Measurements from ENCODE around the gene QSOX1.

The QSOX1 gene

GRCh38 chr1:180218806-180219765 lies 64.4 kb downstream of the QSOX1 start:
- in situ Hi-C loops (cut with HindIII; ENCODE audit: low pct_unique_long_range_greater_than_20kb, low sequenced_read_pairs) = no loop called here
- TF ChIP-seq JUND (IDR thresholded peaks at IDR 0.05; ENCODE audit: low read depth) = no peak
- no peak for DNase-seq (ENCODE audit: low read depth in 1 of 2, low spot score in 1 of 2)

GRCh38 chr1:180219776-180220175 lies 65.1 kb downstream of the QSOX1 start:
- in situ Hi-C loops (cut with HindIII; ENCODE audit: low pct_unique_long_range_greater_than_20kb, low sequenced_read_pairs) = no loop called here
- TF ChIP-seq JUND (IDR thresholded peaks at IDR 0.05; ENCODE audit: low read depth) = no peak
- no peak for DNase-seq (ENCODE audit: low read depth in 1 of 2, low spot score in 1 of 2)

GRCh38 chr1:180221462-180221861 lies 66.8 kb downstream of the QSOX1 start:
- no peak for DNase-seq (ENCODE audit: low read depth in 1 of 2, low spot score in 1 of 2)
- in situ Hi-C loops (cut with HindIII; ENCODE audit: low pct_unique_long_range_greater_than_20kb, low sequenced_read_pairs) = no loop called here
- TF ChIP-seq JUND (IDR thresholded peaks at IDR 0.05; ENCODE audit: low read depth) = no peak

GRCh38 chr1:180224902-180225301 lies 70.2 kb downstream of the QSOX1 start:
- in situ Hi-C loops (cut with HindIII; ENCODE audit: low pct_unique_long_range_greater_than_20kb, low sequenced_read_pairs) = no loop called here
- no peak for TF ChIP-seq JUND (IDR thresholded peaks at IDR 0.05; ENCODE audit: low read depth)

GRCh38 chr1:180225403-180225802 lies 70.7 kb downstream of the QSOX1 start:
- TF ChIP-seq JUND (IDR thresholded peaks at IDR 0.05; ENCODE audit: low read depth) = no peak
- DNase-seq (ENCODE audit: low read depth in 1 of 2, low spot score in 1 of 2) = no peak
- in situ Hi-C loops (cut with HindIII; ENCODE audit: low pct_unique_long_range_greater_than_20kb, low sequenced_read_pairs) = no loop called here

More at GRCh38 chr1:180224902-180225301, 70.2 kb downstream of the QSOX1 start:
- DNase-seq (ENCODE audit: low read depth in 1 of 2, low spot score in 1 of 2) = no peak

GRCh38 chr1:180227861-180228647 lies 73.4 kb downstream of the QSOX1 start:
- TF ChIP-seq JUND (IDR thresholded peaks at IDR 0.05; ENCODE audit: low read depth) = no peak
- DNase-seq (ENCODE audit: low read depth in 1 of 2, low spot score in 1 of 2) = no peak
- in situ Hi-C loops (cut with HindIII; ENCODE audit: low pct_unique_long_range_greater_than_20kb, low sequenced_read_pairs) = no loop called here

GRCh38 chr1:180228648-180229482 lies 74.2 kb downstream of the QSOX1 start:
- DNase-seq (ENCODE audit: low read depth in 1 of 2, low spot score in 1 of 2) = peak; percentile 69 to 90
- in situ Hi-C loops (cut with HindIII; ENCODE audit: low pct_unique_long_range_greater_than_20kb, low sequenced_read_pairs) = no loop called here
- TF ChIP-seq JUND (IDR thresholded peaks at IDR 0.05; ENCODE audit: low read depth) = no peak

- peak; percentile 85 to 87 for DNase-seq (ENCODE audit: low read depth in 1 of 2, low spot score in 1 of 2)
- in situ Hi-C loops (cut with HindIII; ENCODE audit: low pct_unique_long_range_greater_than_20kb, low sequenced_read_pairs) = no loop called here
- TF ChIP-seq JUND (IDR thresholded peaks at IDR 0.05; ENCODE audit: low read depth) = no peak
Measured at GRCh38 chr1:180229483-180230415, 75.1 kb downstream of the QSOX1 start, which contains the start of gene LHX4. LHX4 (plus strand) TSS chr1:180230264; CDS start chr1:180230530, 266 bp downstream.

- no peak for TF ChIP-seq JUND (IDR thresholded peaks at IDR 0.05; ENCODE audit: low read depth)
- DNase-seq (ENCODE audit: low read depth in 1 of 2, low spot score in 1 of 2) = no peak
- in situ Hi-C loops (cut with HindIII; ENCODE audit: low pct_unique_long_range_greater_than_20kb, low sequenced_read_pairs) = no loop called here
Measured at GRCh38 chr1:180230416-180230790, 75.7 kb downstream of the QSOX1 start.

- TF ChIP-seq JUND (IDR thresholded peaks at IDR 0.05; ENCODE audit: low read depth) = no peak
- peak; percentile 85 to 88 for DNase-seq (ENCODE audit: low read depth in 1 of 2, low spot score in 1 of 2)
- in situ Hi-C loops (cut with HindIII; ENCODE audit: low pct_unique_long_range_greater_than_20kb, low sequenced_read_pairs) = no loop called here
Measured at GRCh38 chr1:180230791-180231505, 76.3 kb downstream of the QSOX1 start.

GRCh38 chr1:180231506-180231921 lies 76.8 kb downstream of the QSOX1 start:
- in situ Hi-C loops (cut with HindIII; ENCODE audit: low pct_unique_long_range_greater_than_20kb, low sequenced_read_pairs) = no loop called here
- peak; percentile 93 to 95 for DNase-seq (ENCODE audit: low read depth in 1 of 2, low spot score in 1 of 2)

More at GRCh38 chr1:180231506-180231921, 76.8 kb downstream of the QSOX1 start:
- no peak for TF ChIP-seq JUND (IDR thresholded peaks at IDR 0.05; ENCODE audit: low read depth)

Data from T47D (cell line).